Prostate gland (tissue), 2 donors: Measurements from ENCODE around the gene HCFC1R1. TPM values are rescaled to one million over a fixed set of nuclear protein-coding genes. Genes with fewer than 3 reads are reported as not detected.
A peak's percentile ranks its signal among the peaks of the same experiment; 100 is the strongest.

Experiments used
- DNase-seq: peaks from one replicate; pipeline ENCODE4 v3.0.0-alpha.2; 2019; ENCODE audit warnings: low spot score
- H3K27ac ChIP-seq, 2 donors: fragments of 200-600 bp; sonication (generic); 2 replicates each; pipeline ENCODE4 v1.5.1; 2017 to 2019
- H3K27me3 ChIP-seq: fragments of 200-600 bp; sonication (generic); replicated peaks from 2 replicates; pipeline ENCODE4 v1.5.1; 2019; ENCODE audit not compliant: insufficient read depth
- H3K36me3 ChIP-seq, 2 donors: fragments of 200-600 bp; sonication (generic); 1 replicate in 1 of 2; 2 replicates in 1 of 2; pipeline versions ENCODE4 v1.5.1 to v1.8.1; 2017 to 2019
- H3K4me1 ChIP-seq: fragments of 200-600 bp; sonication (generic); replicated peaks from 2 replicates; pipeline ENCODE4 v1.5.1; 2019
- H3K4me3 ChIP-seq, 2 donors: fragments of 200-600 bp; sonication (generic); 2 replicates each; pipeline ENCODE4 v1.5.1; 2017 to 2019
- H3K9me3 ChIP-seq: fragments of 200-600 bp; sonication (generic); 2 replicates; pipeline ENCODE4 v1.5.1; 2017
- POLR2A ChIP-seq: fragments of 450-650 bp; IDR thresholded peaks from one replicate; pipeline ENCODE4 v1.6.1; 2016; ENCODE audit warnings: antibody characterized with exemption, mild to moderate bottlenecking
- POLR2AphosphoS5 ChIP-seq: sonication (generic); formaldehyde crosslinking; IDR thresholded peaks from one replicate; pipeline ENCODE4 v1.6.1; 2017; ENCODE audit warnings: antibody characterized with exemption
- WGBS: methylation state at CpG from one replicate; pipeline ENCODE4 v1.1.5; 2018; 5-methylcytosine and 5-hydroxymethylcytosine counted together
- intact Hi-C: fragments of 100-400 bp; cut with DNase I; formaldehyde crosslinking; loops from one replicate; pipeline ENCODE4 v1.14.2; 2022
- total RNA-seq, 2 donors: library from RNA; depleted of rRNA; stranded (reverse); fragments of >200 nt; gene quantifications; one replicate each; pipeline ENCODE4 v1.1.0, GENCODE V29; 2016
- TF ChIP-seq, protein P1 (sequence below), 4 experiments: fragments of 200-600 bp in 2 of 4; fragments of 450-650 bp in 2 of 4; sonication (generic) in 2 of 4; IDR thresholded peaks; 1 replicate in 3 of 4; 2 replicates in 1 of 4; pipeline ENCODE4 v1.5.1; 2016 to 2019; ENCODE audit warnings: antibody characterized with exemption in 4 of 4, mild to moderate bottlenecking in 2 of 4, moderate library complexity in 2 of 4

The HCFC1R1 gene
- total RNA-seq, 2 donors from 2014 or later, result 52.4 to 67.0 TPM

DNA sequence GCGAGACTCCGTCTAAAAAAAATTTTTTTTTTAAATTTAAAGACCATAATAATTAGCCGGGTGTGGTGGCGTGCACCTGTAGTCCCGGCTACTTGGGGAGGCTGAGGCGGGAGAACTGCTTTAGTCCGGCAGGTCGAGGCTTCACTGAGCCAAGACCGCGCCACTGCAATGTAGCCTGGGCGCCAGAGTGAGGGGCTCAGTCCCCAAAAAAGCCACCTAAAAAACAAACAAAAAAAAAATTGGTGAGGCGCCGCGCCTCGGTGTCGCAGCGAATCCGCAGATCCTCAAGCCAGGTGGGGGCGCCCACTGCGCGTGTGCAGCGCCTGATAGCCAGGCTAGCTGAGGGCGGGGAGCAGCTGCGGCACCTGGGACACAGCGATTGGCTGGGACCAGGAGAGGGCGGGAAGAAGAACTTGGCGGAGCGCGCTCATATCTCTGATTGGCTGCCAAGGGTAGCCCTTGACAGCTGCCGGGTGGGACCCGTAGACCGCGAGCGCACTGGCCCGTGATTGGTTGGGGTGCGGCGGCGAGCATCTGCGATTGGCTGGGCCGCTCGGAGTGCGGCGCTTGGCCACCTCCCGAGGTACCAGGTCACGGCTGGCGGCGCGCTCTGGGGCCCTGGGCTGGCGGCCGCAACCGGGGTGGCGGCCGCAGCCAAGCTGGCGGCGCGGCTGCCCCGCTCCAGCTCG is 20.0 kb downstream of the HCFC1R1 start:
- no peaks in the 10 kb centered on the region for H3K4me1 ChIP-seq
- no peaks in the 10 kb centered on the region for H3K9me3 ChIP-seq
- no peak overlapping the region for H3K27ac ChIP-seq
- no peaks in the 10 kb centered on the region for H3K36me3 ChIP-seq
- intact Hi-C loops, result no loop called here
- no peaks in the 10 kb centered on the region for H3K27me3 ChIP-seq
- peak; percentile 98 for DNase-seq
- 9% methylated on average over 52 of the region's 58 CpGs for WGBS
- TF ChIP-seq, protein P1, sequence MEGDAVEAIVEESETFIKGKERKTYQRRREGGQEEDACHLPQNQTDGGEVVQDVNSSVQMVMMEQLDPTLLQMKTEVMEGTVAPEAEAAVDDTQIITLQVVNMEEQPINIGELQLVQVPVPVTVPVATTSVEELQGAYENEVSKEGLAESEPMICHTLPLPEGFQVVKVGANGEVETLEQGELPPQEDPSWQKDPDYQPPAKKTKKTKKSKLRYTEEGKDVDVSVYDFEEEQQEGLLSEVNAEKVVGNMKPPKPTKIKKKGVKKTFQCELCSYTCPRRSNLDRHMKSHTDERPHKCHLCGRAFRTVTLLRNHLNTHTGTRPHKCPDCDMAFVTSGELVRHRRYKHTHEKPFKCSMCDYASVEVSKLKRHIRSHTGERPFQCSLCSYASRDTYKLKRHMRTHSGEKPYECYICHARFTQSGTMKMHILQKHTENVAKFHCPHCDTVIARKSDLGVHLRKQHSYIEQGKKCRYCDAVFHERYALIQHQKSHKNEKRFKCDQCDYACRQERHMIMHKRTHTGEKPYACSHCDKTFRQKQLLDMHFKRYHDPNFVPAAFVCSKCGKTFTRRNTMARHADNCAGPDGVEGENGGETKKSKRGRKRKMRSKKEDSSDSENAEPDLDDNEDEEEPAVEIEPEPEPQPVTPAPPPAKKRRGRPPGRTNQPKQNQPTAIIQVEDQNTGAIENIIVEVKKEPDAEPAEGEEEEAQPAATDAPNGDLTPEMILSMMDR (IDR thresholded peaks at IDR 0.05), result peak; percentile 31 to 88 (median 78)
- TF ChIP-seq POLR2A, result peak; percentile 54
- TF ChIP-seq POLR2AphosphoS5, result peak; percentile 92
- H3K4me3 ChIP-seq, result peak overlapping the region; percentile 16 to 17

DNA sequence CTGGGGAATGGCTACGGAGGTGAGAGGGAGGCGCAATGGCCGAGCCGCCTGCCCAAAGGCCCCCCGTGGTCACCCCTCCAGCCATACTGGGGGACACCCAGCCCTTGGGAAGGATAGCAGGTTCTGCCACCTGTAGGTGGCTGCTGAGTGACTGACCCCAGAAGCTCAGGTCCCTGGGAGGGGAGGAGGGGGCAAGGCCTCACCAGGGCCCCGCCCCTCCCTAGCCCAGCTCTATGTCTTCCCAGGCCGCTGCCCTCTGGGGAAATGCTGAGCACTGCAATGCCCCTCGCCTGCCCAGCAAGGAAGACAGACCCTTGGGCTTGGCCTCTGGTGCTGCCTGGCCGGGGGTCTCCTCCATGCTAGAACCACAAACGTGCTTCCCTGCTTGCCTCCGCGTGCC is 22.4 kb downstream of the HCFC1R1 start:
- Histone ChIP-seq H3K27ac (no peak overlapping the region), H3K36me3 (no peaks in the 10 kb centered on the region), H3K27me3 (no peaks in the 10 kb centered on the region), H3K4me1 (no peaks in the 10 kb centered on the region), H3K9me3 (no peaks in the 10 kb centered on the region), H3K4me3 (no peak overlapping the region)
- WGBS, result 82% methylated on average over 12 of the region's 12 CpGs
- intact Hi-C loops, result no loop called here
- DNase-seq, result no peak
- TF ChIP-seq POLR2AphosphoS5 (no peak), POLR2A (no peak)
- TF ChIP-seq, protein P1 (IDR thresholded peaks at IDR 0.05), result no peak

GRCh38 chr16:3000540-3000939 is 23.2 kb downstream of the HCFC1R1 start:
- Histone ChIP-seq H3K4me3 (no peak overlapping the region), H3K4me1 (no peaks in the 10 kb centered on the region), H3K36me3 (no peaks in the 10 kb centered on the region), H3K27me3 (no peaks in the 10 kb centered on the region), H3K27ac (no peak overlapping the region), H3K9me3 (no peaks in the 10 kb centered on the region)
- intact Hi-C loops, result no loop called here
- 75% methylated on average over 3 of the region's 4 CpGs for WGBS
- no peak for DNase-seq
- no peak for TF ChIP-seq POLR2AphosphoS5
- TF ChIP-seq POLR2A, result no peak
- TF ChIP-seq, protein P1 (IDR thresholded peaks at IDR 0.05), result no peak

DNA sequence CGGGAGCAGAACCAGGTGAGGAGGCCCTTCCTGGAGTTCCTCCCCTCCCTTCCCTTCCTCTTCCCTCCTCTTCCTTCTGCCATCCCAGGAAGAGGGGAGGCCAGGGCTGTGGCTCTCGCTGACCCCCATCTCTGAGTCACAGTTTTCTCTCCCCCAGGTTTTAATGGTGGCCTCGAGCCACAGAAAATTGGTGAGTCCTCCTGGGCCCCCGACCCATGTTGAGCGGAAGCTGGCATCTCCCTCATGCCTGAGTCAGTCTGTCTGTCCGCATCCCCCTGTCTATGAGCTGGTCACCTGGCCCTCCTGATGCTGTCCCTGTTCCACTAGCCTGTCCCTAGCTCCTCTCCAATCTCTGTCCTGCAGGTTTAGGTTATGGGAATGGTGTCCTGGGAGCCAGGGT is 23.8 kb downstream of the HCFC1R1 start:
- Histone ChIP-seq H3K27ac (no peak overlapping the region), H3K4me3 (no peak overlapping the region), H3K27me3 (no peaks in the 10 kb centered on the region), H3K9me3 (no peaks in the 10 kb centered on the region), H3K4me1 (no peaks in the 10 kb centered on the region), H3K36me3 (no peaks in the 10 kb centered on the region)
- TF ChIP-seq POLR2A (no peak), POLR2AphosphoS5 (no peak)
- TF ChIP-seq, protein P1 (IDR thresholded peaks at IDR 0.05), result no peak
- 86% methylated on average over 6 of the region's 6 CpGs for WGBS
- intact Hi-C loops, result no loop called here
- DNase-seq, result no peak

GRCh38 chr16:2996298-2996697 is 27.4 kb downstream of the HCFC1R1 start:
- no peak for DNase-seq
- H3K27ac ChIP-seq, result no peak overlapping the region
- no peaks in the 10 kb centered on the region for H3K36me3 ChIP-seq
- no peaks in the 10 kb centered on the region for H3K27me3 ChIP-seq
- TF ChIP-seq, protein P1 (IDR thresholded peaks at IDR 0.05), result no peak
- TF ChIP-seq POLR2A (no peak), POLR2AphosphoS5 (no peak)
- intact Hi-C loops, result no loop called here
- H3K4me3 ChIP-seq, result no peak overlapping the region
- WGBS, result 81% methylated on average over 13 of the region's 13 CpGs
- no peaks in the 10 kb centered on the region for H3K4me1 ChIP-seq
- no peaks in the 10 kb centered on the region for H3K9me3 ChIP-seq
